ENCODE data around the gene DHRS1.

GRCh38 chr14:24270537-24271133, 28.9 kb downstream of the DHRS1 start:
- TF ChIP-seq CTCF (IDR thresholded peaks at IDR 0.05) (no peak), SIN3A (IDR thresholded peaks at IDR 0.05; ENCODE audit: borderline replicate concordance, insufficient read depth, low read depth, low read length) (no peak)

All from Panc1 (cell line).